ENCODE measurements around the gene ABTB1. TPM values are rescaled to one million over a fixed set of nuclear protein-coding genes. Genes with fewer than 3 reads are reported as not detected.

The ABTB1 gene
- total and polyA plus RNA-seq, 2 of the 13 experiments (the other 11 are each of a cell fraction or from before 2014, with no cell fraction given): 0.42 to 14.5 TPM

- TF ChIP-seq ZFP91 (CRISPR knock-in tag; IDR thresholded peaks at IDR 0.05; ENCODE audit: borderline replicate concordance) (peak; percentile 44; the same call in 1 of the 2 replicates), U2AF2 (IDR thresholded peaks at IDR 0.05; ENCODE audit: low read depth, low read length) (no peak), ZNF589 (CRISPR knock-in tag; conservative IDR thresholded peaks at IDR 0.05) (no peak), ZNF720 (CRISPR knock-in tag; IDR thresholded peaks at IDR 0.05) (no peak), PRMT3 (CRISPR knock-in tag; IDR thresholded peaks at IDR 0.05; ENCODE audit: borderline replicate concordance, low read depth) (no peak), HOXA5 (CRISPR knock-in tag; IDR thresholded peaks at IDR 0.05) (no peak), ZNF263 (CRISPR knock-in tag; IDR thresholded peaks at IDR 0.05) (peak; percentile 83), SAFB2 (CRISPR knock-in tag; IDR thresholded peaks at IDR 0.05; ENCODE audit: borderline replicate concordance, low read depth) (no peak), TRAFD1 (CRISPR knock-in tag; IDR thresholded peaks at IDR 0.05; ENCODE audit: borderline replicate concordance) (no peak), FOSL1 (CRISPR knock-in tag; IDR thresholded peaks at IDR 0.05; ENCODE audit: borderline replicate concordance) (no peak), JARID2 (CRISPR knock-in tag; IDR thresholded peaks at IDR 0.05; ENCODE audit: insufficient replicate concordance) (no peak), ADNP (CRISPR knock-in tag; IDR thresholded peaks at IDR 0.05) (no peak), RXRA (CRISPR knock-in tag; IDR thresholded peaks at IDR 0.05) (0 out of 2 replicates have a peak, but pooled peaks have one; percentile 31), SP5 (CRISPR knock-in tag; IDR thresholded peaks at IDR 0.05; ENCODE audit: borderline replicate concordance, low read depth) (no peak), CTCF (CRISPR knock-in tag; IDR thresholded peaks at IDR 0.05) (peak; percentile 91), ZNF546 (CRISPR knock-in tag; conservative IDR thresholded peaks at IDR 0.05) (no peak), HNF1B (CRISPR knock-in tag; IDR thresholded peaks at IDR 0.05) (0 out of 2 replicates have a peak, but pooled peaks have one; percentile 38), ZNF501 (CRISPR knock-in tag; IDR thresholded peaks at IDR 0.05) (no peak), KDM2A (CRISPR knock-in tag; IDR thresholded peaks at IDR 0.05; ENCODE audit: borderline replicate concordance, low read depth) (0 out of 2 replicates have a peak, but pooled peaks have one; percentile 27), ARNT2 (CRISPR knock-in tag; IDR thresholded peaks at IDR 0.05; ENCODE audit: low read depth) (no peak), ATM (IDR thresholded peaks at IDR 0.05; ENCODE audit: borderline replicate concordance) (no peak), PHF5A (CRISPR knock-in tag; IDR thresholded peaks at IDR 0.05; ENCODE audit: low read depth, unreplicated experiment) (no peak), SMARCC2 (IDR thresholded peaks at IDR 0.05) (no peak)
Observed at GRCh38 chr3:127690823-127691452, 18.2 kb downstream of the ABTB1 start (continued).

Data from HepG2 (cell line).